K562 (cell line): Measurements from ENCODE around the gene NGDN. TPM values are rescaled to one million over a fixed set of nuclear protein-coding genes. Genes with fewer than 3 reads are reported as not detected.
A peak's percentile ranks its signal among the peaks of the same experiment; 100 is the strongest.

Source experiments
- CEBPZ ChIP-seq: fragments of 150-350 bp; IDR thresholded peaks from 2 replicates; pipeline ENCODE4 v1.6.1; 2014; ENCODE audit warnings: low read depth, mild to moderate bottlenecking, low read length, borderline replicate concordance
- DIDO1 ChIP-seq: fragments of 450-650 bp; IDR thresholded peaks from 2 replicates; pipeline ENCODE4 v1.6.1; 2016; ENCODE audit warnings: low read depth, missing biosample characterization, missing genetic modification characterization
- EHMT2 ChIP-seq: fragments of 450-650 bp; IDR thresholded peaks from 2 replicates; pipeline ENCODE4 v1.6.1; 2018; ENCODE audit warnings: antibody characterized with exemption
- ELF4 ChIP-seq: fragments of 450-650 bp; formaldehyde crosslinking; IDR thresholded peaks from 2 replicates; pipeline ENCODE4 v1.4.0; 2022; ENCODE audit warnings: missing genetic modification characterization
- FOXA3 ChIP-seq, 2 experiments: fragments of 450-650 bp in 1 of 2; sonication (generic) in 1 of 2; formaldehyde crosslinking; IDR thresholded peaks in 1 of 2; conservative IDR thresholded peaks in 1 of 2; 2 replicates each; pipeline versions ENCODE4 v1.4.0 to v1.8.0; 2020 to 2022; ENCODE audit warnings: mild to moderate bottlenecking in 2 of 2, missing genetic modification reagents in 1 of 2
- FOXP4 ChIP-seq: sonication (generic); formaldehyde crosslinking; IDR thresholded peaks from 2 replicates; pipeline ENCODE4 v1.8.0; 2022; ENCODE audit warnings: mild to moderate bottlenecking, missing genetic modification reagents, borderline replicate concordance
- GABPB1 ChIP-seq: sonication (generic); formaldehyde crosslinking; IDR thresholded peaks from 2 replicates; pipeline ENCODE4 v1.8.0; 2022; ENCODE audit warnings: mild to moderate bottlenecking, missing genetic modification reagents
- HDAC2 ChIP-seq: fragments of 450-650 bp; IDR thresholded peaks from 2 replicates; pipeline ENCODE4 v1.6.1; 2016; ENCODE audit warnings: mild to moderate bottlenecking
- MBD1 ChIP-seq: fragments of 250-450 bp; sonication (Bioruptor Pico); IDR thresholded peaks from 2 replicates; pipeline ENCODE4 v1.8.0; 2022; ENCODE audit warnings: inconsistent platforms
- MCM2 ChIP-seq: fragments of 450-650 bp; IDR thresholded peaks from 2 replicates; pipeline ENCODE4 v1.6.1; 2017; ENCODE audit warnings: low read depth, mild to moderate bottlenecking
- SP2 ChIP-seq: IDR thresholded peaks from 2 replicates; pipeline ENCODE4 v1.6.1; 2011; ENCODE audit warnings: mild to moderate bottlenecking, low read depth, low read length, moderate library complexity; ENCODE audit not compliant: poor library complexity, severe bottlenecking; ENCODE audit errors: extremely low read depth
- SUPT5H ChIP-seq: fragments of 450-650 bp; IDR thresholded peaks from 2 replicates; pipeline ENCODE4 v1.6.1; 2016
- TAF7 ChIP-seq: fragments of 450-650 bp; IDR thresholded peaks from 2 replicates; pipeline ENCODE4 v1.6.1; 2016; ENCODE audit warnings: missing genetic modification characterization, missing compliant biosample characterization
- ZNF124 ChIP-seq: sonication (generic); formaldehyde crosslinking; IDR thresholded peaks from 2 replicates; pipeline ENCODE4 v1.8.1; 2022; ENCODE audit warnings: missing genetic modification reagents
- ZNF175 ChIP-seq: fragments of 200-800 bp; sonication (Bioruptor generic); IDR thresholded peaks from 2 replicates; pipeline ENCODE4 v1.6.1; 2016; ENCODE audit warnings: low read depth, mild to moderate bottlenecking, missing genetic modification characterization, missing compliant biosample characterization
- ZNF639 ChIP-seq, 2 experiments: fragments of 200-800 bp in 1 of 2; sonication (Bioruptor generic) in 1 of 2; sonication (generic) in 1 of 2; formaldehyde crosslinking in 1 of 2; IDR thresholded peaks in 1 of 2; conservative IDR thresholded peaks in 1 of 2; 2 replicates each; pipeline versions ENCODE4 v1.5.0 to v1.6.1; 2016 to 2020; ENCODE audit warnings: missing compliant biosample characterization in 1 of 2, missing genetic modification characterization in 1 of 2, missing genetic modification reagents in 1 of 2
- polyA plus RNA-seq, 8 experiments: library from polyadenylated mRNA; depleted of rRNA in 4 of 8; stranded (reverse) in 5 of 8; unstranded in 3 of 8; fragments of >200 nt; fragmentation: Nextera tagmentation in 2 of 8; fragmentation: Illumina TruSeq in 1 of 8; extraction: Ambion mirVana in 2 of 8; extraction: Trizol in 1 of 8; gene quantifications; 2 replicates each; pipeline versions ENCODE4 v1.2.1 to v1.2.3, GENCODE V29; 2011 to 2014; ENCODE audit warnings: inconsistent platforms in 1 of 8, missing spikeins in 1 of 8
- total RNA-seq, 7 experiments: library from RNA; depleted of rRNA in 6 of 7; stranded (reverse); fragments of >200 nt in 6 of 7; fragmentation: Illumina TruSeq in 2 of 7; extraction: Trizol in 2 of 7; gene quantifications; 2 replicates each; pipeline versions ENCODE4 v1.2.1 to v1.2.3, GENCODE V29; 2011 to 2021; ENCODE audit warnings: low replicate concordance in 1 of 7

Gene NGDN
- total and polyA plus RNA-seq, 9 of the 15 experiments (the other 6 are each of a cell fraction or from before 2014, with no cell fraction given), result 42.9 to 195 (median 74.9) TPM

GRCh38 chr14:23469127-23469905, at the start of gene NGDN (continued):
- no peak for TF ChIP-seq ZNF124
- TF ChIP-seq FOXA3 (CRISPR knock-in tag; conservative IDR thresholded peaks at IDR 0.05 in 1 of 2, IDR thresholded peaks at IDR 0.05 in 1 of 2), result no peak
- peak; percentile 81 for TF ChIP-seq DIDO1
- peak; percentile 71; the same call in 1 of the 2 replicates for TF ChIP-seq CEBPZ
- TF ChIP-seq SP2, result peak; percentile 47
- TF ChIP-seq TAF7 (tag), result peak; percentile 78
- peak in 1 of 2 experiments; percentile 47; a peak in 1 of 4 replicates for TF ChIP-seq ZNF639 (CRISPR knock-in tag; conservative IDR thresholded peaks at IDR 0.05 in 1 of 2, IDR thresholded peaks at IDR 0.05 in 1 of 2)
- no peak for TF ChIP-seq FOXP4
- TF ChIP-seq MBD1, result 0 out of 2 replicates have a peak, but pooled peaks have one; percentile 60
- TF ChIP-seq EHMT2, result peak; percentile 85; the same call in 1 of the 2 replicates
- TF ChIP-seq GABPB1, result peak; percentile 93
- no peak for TF ChIP-seq MCM2
- peak; percentile 74 for TF ChIP-seq HDAC2
- TF ChIP-seq ZNF175 (CRISPR knock-in tag), result no peak
- TF ChIP-seq SUPT5H, result peak; percentile 79
- no peak for TF ChIP-seq ELF4 (CRISPR knock-in tag)
